GM19035 (cell line): ENCODE measurements around the gene TMEM120B.
"Not testable (repeated sequence)": the region's sequence is repeated elsewhere in the genome, so short reads cannot be mapped to it uniquely, and the experiment has no call there.

Source experiments
- ATAC-seq: cut with Tn5 transposase; IDR thresholded peaks from one replicate; pipeline ENCODE4 v1.9.1; 2021; ENCODE audit not compliant: unreplicated experiment

Gene TMEM120B

DNA sequence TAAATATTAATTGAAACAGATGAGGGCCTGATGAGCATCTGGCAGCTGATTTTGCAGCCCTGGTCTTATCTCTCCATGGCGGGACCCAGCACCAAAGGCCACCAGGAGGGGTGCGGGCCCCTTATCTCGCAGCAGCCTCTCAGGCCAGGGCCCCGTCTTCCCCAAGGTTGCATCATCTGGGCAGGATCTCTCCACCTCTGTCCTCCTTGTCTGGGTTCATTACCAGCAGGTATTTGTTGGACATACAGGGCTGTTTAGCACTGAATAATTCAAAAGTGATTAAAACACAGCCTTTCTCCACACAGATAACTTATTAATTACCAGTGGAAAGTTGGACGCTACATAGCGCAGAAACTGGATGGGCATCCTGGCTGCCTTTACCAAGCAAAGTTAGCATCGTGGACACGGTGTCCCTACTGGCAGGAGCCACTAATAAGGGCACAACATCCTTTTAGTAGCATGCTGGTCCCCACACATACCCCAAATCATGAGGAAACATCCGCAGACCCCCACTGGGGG, 25.8 kb downstream of the TMEM120B start:
- no peak for ATAC-seq

DNA sequence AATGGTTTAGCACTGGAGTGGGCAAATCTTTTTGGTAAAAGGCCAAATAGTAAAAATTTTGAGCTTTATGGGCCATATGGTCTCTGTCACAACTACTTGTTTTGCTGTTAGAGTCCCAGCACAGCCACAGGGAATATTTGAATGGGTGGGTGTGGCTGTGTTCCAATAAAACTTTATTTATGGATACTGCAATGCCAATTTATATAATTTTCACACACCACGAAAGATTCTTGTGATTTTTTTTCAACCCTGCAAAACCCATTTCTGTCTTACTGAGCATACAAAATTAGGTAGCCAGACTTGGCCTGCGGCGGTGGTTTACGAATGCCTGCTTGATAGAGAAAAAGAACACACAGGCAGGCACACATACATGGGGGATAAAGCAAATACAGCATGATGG, 28.3 kb downstream of the TMEM120B start:
- ATAC-seq, result no peak

DNA sequence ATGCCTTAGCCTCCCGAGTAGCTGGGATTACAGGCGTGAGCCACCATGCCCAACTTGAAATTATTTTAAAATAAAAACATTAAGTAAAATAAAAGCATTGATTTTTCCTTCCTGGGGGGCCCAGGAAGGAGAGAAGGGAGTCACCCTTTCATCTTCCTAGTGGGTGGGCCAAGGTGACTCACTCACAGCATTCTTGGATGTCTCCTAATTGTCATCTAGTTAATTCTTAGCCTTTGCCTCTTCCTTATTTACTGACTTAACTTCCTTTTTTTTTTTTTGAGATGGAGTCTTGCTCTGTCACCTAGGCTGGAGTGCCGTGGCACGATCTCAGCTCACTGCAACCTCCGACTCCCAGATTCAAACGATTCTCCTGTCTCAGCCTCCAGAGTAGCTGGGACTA, 29.2 kb downstream of the TMEM120B start:
- ATAC-seq, result no peak

DNA sequence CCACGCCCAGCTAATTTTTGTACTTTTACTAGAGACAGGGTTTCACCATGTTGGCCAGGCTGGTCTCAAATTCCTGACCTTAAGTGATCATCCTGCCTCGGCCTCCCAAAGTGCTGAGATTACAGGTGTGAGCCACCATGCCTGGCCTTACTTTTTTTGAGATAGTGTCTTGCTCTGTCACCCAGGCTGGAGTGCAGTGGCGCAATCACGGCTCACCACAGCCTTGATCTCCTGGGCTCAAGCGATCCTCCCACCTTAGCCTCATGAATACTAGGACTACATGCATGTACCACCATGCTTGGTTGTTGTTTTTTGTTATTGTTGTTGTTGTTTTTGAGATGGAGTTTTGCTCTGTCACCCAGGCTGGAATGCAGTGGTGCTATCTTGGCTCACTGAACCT, 33.0 kb downstream of the TMEM120B start:
- ATAC-seq, result not testable (repeated sequence)

DNA sequence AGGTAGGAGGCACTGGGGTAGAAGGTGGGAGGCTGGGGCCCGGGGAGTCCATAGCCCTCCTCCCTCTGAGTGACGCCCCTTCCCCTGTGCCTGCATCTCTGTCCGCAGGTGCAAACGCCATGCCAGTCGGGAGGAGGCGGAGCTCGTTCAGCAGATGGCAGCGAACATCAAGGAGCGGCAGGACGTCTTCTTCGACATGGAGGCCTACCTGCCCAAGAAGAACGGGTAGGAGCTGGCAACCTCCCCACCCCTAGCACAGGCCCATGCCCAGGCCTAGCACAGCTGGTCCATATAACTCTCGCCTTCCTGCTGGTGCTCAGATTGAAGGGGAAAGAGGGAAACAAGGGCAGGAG, 35.6 kb downstream of the TMEM120B start:
- no peak for ATAC-seq

DNA sequence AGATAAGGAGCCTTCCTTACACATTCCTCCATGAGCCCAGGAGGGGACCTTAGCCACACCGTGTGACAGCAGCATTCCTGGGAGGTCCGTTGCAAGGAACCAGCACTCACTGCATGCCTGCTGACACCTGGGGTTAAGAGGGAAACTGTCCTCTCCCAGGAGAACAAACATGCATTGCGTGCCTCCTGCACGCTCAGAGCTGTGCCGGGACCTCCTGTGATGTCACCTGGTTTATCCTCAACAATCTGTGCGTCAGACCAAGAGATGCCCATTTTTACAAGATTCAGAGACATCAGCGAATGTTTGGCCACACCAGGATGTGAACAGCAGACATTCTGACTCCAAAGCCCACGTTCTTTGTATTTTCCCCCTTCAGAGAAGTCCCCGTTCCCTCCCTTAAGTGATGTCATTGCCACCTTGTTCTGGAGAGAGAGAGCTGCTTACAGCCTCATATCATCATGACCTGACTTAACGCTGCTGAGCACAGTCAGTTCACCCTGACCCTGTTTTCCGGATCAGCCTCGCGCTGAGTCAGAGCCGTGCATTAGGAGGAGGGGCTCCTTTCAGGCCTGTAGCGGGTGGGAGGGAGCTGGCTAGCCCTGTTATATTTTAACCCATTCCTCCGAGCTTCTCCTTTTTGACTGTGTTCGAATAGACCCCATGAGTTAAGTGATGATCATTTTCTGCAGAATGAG, 36.2 kb downstream of the TMEM120B start:
- ATAC-seq, result no peak

DNA sequence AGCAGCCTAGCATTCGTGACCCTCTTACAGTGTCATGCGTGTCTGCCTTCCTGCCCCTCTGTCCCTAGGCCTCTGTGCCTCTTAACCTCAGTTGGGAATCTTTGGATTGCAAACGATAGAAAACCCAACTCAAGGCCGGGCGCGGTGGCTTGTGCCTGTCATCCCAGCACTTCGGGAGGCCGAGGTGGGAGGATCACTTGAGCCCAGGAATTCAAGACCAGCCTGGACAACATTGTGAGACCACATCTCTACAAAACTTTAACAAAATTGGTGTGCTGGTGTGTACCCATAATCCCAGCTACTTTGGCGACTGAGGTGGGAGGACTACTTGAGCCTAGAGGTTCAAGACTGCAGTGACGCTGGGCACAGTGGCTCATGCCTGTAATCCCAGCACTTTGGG, 36.7 kb downstream of the TMEM120B start:
- no peak for ATAC-seq

DNA sequence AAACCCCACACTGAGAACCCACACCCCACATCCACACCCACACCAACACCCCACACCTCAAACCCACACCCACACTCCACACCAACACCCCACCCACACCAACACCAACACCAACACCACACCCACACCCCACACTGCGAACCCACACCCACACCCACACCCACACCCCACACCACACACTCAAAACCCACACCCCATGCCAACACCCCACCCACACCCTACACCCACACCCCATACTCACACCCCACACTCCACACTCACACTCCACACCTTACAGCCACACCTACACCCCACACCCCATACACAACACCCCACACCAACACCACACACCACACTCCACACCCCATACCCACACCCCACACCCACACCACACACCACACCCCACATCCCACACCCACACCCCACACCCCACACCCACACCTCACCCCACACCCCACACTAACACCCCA, 38.0 kb downstream of the TMEM120B start:
- ATAC-seq, result no peak

DNA sequence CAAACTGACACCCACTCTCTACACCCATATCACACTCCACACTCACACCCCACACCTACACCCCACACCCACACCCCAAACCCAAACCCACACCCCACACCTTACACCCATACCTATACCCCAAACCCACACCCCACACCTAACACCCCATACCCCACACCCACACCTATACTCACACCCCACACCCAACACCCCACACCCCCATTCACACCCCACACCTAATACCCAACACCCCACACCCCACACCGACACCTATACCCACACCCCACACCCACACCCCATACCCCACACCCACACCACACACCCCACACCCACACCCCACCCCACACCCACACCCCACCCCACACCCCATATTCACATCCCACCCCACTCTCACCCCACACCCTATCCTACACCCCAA, 38.5 kb downstream of the TMEM120B start:
- no peak for ATAC-seq

DNA sequence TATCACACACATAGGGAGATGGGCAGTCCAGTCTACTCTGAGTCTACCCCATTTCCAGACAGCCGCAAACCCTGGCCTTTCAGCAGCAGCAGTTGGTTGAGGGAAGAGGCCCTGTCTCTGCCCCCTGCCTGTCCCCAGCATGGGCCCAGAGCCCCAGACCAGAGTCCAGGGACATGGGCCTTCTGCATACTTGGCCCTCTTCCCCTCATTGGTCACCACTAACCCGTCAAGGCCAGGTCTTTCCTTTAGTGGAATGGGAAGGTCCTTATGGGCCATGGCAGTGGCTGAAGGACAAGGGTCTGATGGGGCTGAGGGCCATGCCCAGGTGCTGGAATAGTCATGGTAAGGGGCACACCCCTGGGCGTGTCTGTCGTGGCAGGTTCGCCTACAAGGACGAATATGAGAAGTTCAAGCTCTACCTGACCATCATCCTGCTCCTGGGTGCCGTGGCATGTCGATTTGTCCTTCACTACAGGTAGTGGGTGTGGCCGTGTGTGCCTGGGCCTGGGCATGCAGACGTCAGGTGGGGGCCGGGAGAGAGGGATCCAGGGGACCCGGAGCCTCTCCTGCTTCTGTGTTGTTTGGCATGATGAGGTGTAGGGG, 39.3 kb downstream of the TMEM120B start:
- no peak for ATAC-seq

DNA sequence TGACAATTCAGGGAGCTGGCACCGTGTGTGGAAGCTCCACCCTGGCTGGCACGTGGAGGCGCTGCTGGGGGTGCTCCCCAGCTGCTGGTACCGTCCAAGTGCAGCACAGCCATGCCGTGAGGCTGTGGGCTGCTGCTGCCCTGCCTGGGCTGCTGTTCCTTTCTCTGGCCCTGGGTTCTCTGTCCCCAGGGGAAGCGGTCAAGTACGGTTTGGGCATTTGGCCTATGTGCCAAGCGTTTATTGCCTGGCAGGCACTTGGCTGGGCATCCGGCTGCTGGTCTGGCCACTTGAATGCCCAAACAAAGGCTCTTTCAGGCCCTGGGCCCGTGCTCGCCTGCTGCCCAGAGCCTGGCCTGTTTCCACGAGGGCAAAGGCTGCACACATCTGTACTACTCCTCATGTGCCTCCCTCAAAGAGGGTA, 41.3 kb downstream of the TMEM120B start:
- ATAC-seq, result no peak

DNA sequence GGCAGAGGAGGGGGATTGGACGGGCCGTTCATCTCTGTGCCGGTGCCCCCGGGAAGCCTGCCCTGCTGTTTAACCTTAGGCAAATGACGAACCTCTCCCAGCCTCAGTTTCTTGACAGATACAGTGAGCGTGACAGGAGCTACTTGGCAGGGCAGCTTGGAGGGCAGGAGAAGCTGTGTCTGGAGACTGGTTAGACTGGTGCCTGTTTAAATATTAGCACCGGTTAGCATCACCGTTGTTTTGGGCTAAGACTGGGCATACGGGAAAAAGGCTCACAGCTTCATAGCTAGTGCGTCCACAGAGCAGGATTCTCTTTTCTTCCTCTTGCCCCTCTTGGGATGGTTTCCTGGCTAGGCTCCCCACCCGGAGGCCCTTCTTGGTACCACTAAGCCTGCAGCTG, 42.3 kb downstream of the TMEM120B start:
- no peak for ATAC-seq

DNA sequence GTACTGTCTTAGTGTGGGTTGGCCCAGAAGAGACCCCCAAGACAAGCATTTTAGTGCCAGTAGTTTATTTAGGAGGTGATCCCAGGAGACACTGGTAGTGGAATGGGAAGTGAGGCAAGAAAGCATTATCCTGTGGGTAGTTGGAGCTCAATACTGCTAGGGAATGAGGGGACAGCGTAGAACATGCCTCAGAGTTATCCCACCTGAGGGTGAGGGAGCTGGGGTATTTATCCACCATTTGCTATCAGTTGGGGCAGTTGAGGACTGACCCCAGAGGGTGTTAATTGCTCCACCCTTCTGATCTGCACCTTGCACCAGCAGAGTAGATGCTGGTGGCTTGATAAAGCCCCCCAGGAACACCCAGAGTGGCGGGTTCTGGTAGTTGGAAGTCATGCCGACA, 43.0 kb downstream of the TMEM120B start:
- ATAC-seq, result no peak

DNA sequence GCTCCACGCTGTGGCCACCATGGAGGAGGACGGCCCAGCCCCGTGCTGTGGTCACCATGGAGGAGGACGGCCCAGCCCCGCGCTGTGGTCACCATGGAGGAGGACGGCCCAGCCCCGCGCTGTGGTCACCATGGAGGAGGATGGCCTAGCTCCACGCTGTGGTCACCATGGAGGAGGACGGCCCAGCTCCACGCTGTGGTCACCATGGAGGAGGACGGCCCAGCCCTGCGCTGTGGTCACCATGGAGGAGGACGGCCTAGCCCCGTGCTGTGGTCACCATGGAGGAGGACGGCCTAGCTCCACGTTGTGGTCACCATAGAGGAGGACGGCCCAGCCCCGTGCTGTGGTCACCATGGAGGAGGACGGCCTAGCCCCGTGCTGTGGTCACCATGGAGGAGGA, 46.0 kb downstream of the TMEM120B start:
- ATAC-seq, result not testable (repeated sequence)

DNA sequence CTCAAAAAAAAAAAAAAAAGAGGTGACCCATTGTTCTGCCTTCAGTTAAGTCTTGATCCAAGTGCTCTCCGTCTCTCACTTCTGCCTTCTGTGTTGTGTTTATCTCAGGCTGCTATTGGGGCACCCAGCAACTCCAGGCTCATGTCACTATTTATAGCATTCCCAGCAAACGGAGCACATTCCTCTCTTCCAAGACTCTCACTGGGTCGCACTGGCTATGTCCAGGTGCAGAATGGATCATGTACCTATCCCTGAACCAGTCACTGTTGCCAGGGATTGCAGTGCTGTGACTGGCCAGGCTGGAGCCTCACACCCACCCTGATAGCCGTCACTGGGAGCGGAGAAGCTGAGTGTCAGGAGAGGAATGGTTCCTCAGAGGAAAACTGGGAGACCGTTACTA, 49.7 kb downstream of the TMEM120B start:
- ATAC-seq, result no peak

DNA sequence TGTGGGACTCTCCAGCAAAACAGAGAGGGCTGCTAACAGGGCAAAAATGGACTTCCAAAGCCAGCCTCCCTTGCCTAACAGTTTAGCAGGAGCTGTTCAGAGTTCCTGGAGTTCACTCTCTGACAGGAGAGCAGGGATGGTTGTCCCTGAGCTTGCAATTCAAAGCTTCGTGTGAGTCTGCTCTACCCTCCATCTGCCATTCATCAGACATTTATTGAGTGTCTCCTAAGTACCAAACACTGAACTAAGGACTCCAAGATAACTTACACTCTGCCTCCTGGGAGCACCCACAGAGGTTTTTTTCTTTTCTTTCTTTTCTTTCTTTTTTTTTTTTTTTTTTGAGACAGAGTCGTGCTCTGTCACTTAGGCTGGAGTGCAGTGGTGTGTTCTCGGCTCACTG, 52.3 kb downstream of the TMEM120B start:
- ATAC-seq, result no peak

DNA sequence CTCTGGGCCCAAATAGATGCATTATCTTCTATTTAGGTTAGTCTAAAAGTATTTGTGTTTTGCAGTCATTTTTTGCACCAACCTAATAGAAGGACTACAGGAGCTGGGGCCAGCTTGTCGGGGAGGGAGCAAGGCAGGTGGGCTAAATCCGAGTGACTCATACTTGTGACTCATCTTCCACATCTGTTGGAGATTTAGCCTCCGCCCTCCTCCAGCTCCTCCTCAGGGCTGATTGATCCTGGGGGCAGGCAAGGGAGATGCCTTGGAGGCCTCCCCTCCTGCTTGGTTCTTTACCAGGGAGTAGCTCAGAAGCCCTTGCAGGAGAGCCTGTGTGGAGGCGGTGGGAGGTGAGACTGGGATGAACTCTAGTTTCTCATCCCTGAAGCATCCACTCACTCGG, 53.0 kb downstream of the TMEM120B start:
- ATAC-seq, result no peak

DNA sequence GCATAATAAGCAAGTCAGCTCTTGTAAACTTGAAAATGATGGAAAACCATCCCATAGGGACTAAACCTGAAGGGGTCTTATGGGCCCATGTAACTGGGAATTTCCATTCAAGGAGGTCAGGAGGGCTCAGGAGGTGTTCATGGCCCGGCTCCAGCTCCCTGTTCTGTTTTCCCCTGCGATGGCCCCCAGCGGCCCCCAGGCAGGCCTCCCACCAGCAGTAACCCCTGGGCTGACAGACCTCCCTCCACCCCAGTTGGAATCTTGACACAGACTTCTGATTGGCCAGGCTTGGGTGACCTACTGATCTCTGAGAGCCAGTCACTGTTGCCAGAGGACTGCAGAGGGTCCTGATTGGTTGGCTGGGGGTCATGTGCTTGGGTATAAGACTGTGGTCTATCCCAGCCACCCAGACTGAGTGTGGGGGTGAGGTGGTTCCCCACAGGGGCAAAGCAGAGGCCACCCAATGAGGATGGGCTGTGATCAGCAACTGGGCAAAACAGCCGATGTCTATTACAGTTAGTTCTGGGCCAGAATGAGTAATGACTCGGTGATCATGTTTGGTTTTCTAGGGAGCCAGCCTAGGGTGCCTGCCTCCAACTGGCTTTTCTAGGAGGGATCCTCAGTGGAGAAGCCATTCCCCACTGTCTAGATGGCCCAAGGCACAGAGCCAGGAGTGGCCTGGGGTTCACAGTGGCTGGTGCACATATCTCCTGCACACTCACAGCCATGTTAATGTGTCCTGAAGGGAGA, 53.9 kb downstream of the TMEM120B start:
- no peak for ATAC-seq

DNA sequence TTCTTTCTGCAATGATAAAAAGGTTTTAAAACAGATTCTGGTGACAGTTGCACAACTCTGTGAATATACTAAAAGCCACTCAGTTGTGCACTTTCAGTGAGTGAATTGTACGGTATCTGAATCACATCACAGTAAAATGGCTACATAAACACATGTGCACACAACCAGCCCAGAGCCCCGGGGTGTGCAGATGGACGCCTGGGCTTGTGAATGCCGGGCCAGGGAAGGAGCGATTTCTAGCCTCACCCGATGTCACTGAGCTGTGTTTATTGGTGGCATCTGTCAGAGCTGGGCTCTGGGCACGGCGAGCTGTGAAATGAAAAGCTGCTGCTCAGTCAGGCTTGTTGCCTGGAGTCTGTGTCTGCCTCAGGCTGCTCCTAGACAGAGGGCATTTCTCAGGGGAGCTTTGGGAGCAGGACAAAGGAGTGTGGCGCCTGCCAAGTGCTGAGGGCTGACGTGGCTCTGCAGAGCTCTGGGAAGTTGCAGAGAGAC, 55.0 kb downstream of the TMEM120B start:
- no peak for ATAC-seq

DNA sequence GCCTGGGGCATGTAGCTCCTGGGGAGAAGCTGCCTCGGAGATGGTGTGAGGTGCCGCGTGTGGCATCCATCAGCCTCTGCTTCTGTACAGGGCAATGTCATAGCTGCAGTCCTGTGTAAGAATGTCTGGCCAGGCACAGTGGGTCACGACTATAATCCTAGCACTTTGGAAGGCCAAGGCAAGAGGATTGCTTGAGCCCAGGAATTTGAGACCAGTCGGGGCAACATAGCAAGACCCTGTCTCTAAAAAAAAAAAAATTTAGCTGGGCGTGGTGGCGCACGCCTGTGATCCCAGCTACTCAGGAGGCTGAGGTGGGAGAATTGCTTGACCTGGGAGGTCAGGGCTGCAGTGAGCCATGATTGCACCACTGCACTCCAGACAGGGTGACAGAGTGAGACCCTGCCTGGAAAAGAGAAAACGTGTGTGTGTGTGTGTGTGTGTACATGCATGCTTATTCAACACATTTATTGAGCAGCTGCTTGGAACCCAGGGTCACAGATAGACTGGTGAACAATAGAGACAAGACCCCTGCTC, 56.8 kb downstream of the TMEM120B start:
- ATAC-seq, result no peak

DNA sequence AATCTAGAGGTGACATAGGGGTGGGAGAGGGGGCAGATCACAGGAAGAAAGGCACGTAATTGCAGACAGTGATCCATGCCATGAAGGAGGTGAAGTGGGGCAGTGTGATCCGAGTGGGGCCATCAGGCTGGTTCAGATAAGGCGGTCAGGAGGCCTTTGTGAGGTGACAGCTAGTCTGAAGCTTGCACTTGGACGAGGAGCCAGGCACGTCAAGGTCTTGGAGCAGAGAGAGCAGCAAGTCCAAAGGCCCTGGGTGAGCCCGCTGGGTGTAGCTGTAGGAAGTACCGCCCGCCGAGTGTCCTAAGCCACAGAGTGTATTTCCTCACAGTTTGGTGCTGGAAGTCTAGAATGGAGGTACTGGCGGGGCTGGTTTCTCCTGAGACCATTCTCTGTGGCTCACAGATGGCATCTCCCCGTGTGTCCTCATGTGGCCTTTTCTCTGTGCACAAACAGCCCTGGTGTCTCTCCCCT, 57.3 kb downstream of the TMEM120B start:
- no peak for ATAC-seq

DNA sequence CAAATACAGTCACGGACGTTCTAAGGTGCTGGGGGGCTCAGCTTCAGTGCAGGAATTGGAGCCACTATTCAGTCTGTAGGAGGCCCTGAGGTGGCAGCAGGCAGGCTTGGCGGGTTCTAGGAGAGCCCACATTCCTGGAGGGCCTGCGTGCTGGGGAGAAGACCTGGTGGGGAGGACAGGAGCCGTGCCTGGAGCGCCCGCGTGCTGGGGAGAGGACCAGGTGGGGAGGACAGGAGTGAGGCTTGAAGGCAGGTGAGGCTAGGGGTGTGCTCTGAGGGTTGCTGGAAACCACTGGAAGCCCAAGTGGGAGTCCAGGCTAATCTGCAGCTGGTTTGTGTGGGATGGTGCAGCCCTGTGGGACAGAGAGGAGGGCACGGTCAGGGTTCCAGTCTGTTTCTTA, 57.8 kb downstream of the TMEM120B start:
- no peak for ATAC-seq
